ENCODE results near the gene RAD51B.

The RAD51B gene

DNA sequence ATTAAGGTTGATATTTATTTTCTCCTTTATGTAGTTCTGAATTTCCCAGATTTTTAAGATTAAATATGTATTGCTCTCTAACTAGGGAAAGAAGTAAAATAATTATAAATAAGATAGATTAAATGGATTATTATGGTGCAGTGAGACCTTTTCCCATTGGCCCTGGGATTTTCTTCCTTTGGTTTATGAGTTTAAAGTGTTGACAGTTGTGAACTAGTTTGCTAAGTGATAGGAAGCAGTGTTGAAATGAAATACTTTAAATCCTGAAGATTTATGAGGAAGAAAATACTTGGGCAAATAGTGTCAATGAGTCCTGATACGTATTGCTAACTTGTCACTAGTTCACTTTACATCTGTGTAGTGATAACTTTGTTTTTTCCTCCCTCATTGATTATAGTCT, 188.9 kb downstream of the RAD51B start:
- no peak for DNase-seq (ENCODE audit: low read depth)
- TF ChIP-seq, protein P1, sequence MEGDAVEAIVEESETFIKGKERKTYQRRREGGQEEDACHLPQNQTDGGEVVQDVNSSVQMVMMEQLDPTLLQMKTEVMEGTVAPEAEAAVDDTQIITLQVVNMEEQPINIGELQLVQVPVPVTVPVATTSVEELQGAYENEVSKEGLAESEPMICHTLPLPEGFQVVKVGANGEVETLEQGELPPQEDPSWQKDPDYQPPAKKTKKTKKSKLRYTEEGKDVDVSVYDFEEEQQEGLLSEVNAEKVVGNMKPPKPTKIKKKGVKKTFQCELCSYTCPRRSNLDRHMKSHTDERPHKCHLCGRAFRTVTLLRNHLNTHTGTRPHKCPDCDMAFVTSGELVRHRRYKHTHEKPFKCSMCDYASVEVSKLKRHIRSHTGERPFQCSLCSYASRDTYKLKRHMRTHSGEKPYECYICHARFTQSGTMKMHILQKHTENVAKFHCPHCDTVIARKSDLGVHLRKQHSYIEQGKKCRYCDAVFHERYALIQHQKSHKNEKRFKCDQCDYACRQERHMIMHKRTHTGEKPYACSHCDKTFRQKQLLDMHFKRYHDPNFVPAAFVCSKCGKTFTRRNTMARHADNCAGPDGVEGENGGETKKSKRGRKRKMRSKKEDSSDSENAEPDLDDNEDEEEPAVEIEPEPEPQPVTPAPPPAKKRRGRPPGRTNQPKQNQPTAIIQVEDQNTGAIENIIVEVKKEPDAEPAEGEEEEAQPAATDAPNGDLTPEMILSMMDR (IDR thresholded peaks at IDR 0.05; ENCODE audit: low read depth, low read length, missing control alignments), result no peak
- H3K4me3 ChIP-seq (ENCODE audit: low read depth, low read length), result no peak overlapping the region

DNA sequence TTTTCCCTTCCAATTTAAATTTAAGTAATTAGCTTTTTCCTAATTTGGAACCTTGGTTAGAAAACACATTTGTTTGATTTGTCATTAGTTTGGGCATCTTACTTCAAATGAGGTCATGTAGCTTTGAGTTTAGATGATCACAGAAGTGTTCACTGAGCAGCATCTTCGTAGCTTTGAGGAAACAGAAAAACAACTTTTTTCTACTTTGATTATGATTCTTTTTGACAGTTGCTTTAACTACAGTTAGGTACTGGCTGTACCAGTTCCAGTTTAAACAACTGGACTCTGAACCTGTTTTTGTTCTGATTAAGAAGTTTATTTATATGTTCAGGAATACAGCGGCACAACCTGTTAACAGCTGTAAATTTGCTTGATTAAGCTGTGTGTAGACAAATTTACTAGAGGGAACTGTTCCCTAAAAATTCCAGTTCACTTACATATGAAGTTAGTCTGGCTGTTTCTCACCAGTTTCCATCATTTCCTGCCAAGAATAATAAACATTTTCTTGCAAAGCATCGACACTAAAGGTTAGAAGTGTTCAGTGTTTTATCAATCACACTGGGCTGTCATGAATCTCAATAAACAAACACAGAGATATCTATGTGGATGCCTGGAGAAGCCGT, 191.9 kb downstream of the RAD51B start:
- TF ChIP-seq, protein P1 (IDR thresholded peaks at IDR 0.05; ENCODE audit: low read depth, low read length, missing control alignments), result no peak
- no peak for DNase-seq (ENCODE audit: low read depth)
- H3K4me3 ChIP-seq (ENCODE audit: low read depth, low read length), result no peak overlapping the region

DNA sequence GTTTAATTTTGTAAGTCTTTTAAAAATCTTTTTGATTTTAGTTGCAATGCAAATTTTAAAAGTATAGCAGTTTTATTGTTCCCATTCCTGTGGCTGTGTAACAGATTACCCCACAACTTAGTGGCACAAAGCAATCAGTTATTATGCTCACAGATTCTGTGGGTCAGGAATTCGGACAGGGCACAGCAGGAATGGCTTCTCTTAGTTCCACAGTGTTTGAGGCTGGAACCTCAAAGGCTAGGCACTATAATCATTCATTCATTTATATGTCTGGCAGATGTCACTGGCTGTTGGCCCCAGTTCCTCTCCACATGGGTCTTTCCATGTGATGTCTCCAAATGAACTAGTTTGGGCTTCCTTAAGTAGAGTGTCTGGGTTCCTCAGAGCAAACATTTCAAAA, 193.3 kb downstream of the RAD51B start:
- TF ChIP-seq, protein P1 (IDR thresholded peaks at IDR 0.05; ENCODE audit: low read depth, low read length, missing control alignments), result no peak
- DNase-seq (ENCODE audit: low read depth), result no peak
- H3K4me3 ChIP-seq (ENCODE audit: low read depth, low read length), result no peak overlapping the region

DNA sequence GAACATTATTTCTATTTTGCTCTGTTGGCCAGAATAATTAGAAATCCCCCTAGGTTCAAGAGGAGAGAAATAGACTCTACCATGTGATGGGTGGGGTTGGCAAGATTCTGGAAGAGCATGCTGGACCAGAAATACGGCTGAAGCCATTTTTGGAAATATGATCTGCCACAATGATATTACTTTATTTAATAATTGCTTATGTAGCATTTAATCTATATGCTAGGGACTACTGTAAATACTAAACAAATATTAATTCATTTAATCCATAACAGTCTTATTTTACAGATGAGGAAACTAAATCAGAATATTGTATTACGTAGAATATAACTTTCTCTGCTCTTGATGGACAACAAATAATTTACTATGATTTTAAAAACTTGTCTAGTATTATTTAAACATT, 193.7 kb downstream of the RAD51B start:
- TF ChIP-seq, protein P1 (IDR thresholded peaks at IDR 0.05; ENCODE audit: low read depth, low read length, missing control alignments), result no peak
- no peak overlapping the region for H3K4me3 ChIP-seq (ENCODE audit: low read depth, low read length)
- DNase-seq (ENCODE audit: low read depth), result no peak

DNA sequence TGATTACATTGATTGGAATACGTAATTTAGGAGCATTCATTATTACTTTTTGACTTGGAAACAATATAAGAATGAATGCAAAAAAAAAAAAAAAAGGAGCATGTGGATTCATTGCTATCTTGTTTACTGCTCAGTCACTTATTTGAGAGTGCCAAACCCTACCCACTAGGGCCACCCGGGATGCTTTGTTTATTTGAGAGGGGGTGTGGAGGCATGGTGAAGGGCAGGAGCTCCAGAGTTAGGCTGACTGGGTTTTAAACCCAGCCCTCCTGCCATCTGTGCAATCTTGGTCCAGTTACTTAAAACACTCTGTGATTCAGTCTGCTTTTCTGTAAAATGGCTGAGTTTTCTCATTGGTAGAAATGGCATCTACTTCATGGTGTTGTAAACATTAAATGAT, 195.2 kb downstream of the RAD51B start:
- TF ChIP-seq, protein P1 (IDR thresholded peaks at IDR 0.05; ENCODE audit: low read depth, low read length, missing control alignments), result no peak
- DNase-seq (ENCODE audit: low read depth), result no peak
- H3K4me3 ChIP-seq (ENCODE audit: low read depth, low read length), result no peak overlapping the region

DNA sequence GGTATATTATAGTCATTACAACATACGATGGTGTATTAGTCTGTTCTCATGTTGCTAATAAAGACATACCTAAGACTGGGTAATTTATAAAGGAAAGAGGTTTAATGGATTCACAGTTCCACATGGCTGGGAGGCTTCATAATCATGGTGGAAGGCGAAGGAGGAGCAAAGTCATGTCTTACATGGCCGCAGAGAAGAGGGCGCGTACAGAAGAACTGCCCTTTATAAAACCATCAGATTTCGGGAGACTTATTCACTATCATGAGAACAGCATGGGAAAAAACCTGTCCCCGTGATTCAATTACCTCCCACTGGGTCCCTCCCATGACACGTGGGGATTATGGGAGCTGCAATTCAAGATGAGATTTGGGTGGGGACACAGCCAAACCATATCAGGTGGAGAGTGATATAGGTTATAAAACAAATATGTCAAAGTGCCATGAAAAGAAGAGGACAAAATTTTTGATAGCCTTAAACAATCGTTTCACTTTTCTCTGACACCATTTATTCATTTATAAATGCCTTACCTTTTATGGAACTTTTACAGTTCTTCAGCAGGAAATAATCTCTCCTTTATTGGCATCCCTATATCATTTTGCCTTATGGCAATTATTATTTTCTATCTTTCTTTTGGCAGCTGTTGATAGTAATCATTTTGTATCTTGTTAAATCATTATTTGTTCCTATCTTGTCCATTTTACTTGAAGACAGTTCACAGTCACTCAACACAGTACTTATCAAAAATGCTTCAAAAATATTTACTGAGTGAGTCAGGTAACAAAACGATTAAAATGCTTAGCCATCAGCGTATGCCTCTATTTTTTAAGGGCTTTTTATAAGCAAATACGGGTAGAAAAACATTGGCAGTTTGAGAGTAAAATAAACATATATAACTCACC, 196.0 kb downstream of the RAD51B start:
- DNase-seq (ENCODE audit: low read depth), result no peak
- no peak overlapping the region for H3K4me3 ChIP-seq (ENCODE audit: low read depth, low read length)
- TF ChIP-seq, protein P1 (IDR thresholded peaks at IDR 0.05; ENCODE audit: low read depth, low read length, missing control alignments), result no peak
